IPS DF 19.7 (cell line): ENCODE data around the gene ERICH4.
"Not testable (repeated sequence)": the region's sequence is repeated elsewhere in the genome, so short reads cannot be mapped to it uniquely, and the experiment has no call there.

Experiments used
- DNase-seq: peaks from one replicate; pipeline ENCODE4 v3.0.0-alpha.2; 2013; ENCODE audit warnings: low read depth, low spot score

ERICH4 gene

DNA sequence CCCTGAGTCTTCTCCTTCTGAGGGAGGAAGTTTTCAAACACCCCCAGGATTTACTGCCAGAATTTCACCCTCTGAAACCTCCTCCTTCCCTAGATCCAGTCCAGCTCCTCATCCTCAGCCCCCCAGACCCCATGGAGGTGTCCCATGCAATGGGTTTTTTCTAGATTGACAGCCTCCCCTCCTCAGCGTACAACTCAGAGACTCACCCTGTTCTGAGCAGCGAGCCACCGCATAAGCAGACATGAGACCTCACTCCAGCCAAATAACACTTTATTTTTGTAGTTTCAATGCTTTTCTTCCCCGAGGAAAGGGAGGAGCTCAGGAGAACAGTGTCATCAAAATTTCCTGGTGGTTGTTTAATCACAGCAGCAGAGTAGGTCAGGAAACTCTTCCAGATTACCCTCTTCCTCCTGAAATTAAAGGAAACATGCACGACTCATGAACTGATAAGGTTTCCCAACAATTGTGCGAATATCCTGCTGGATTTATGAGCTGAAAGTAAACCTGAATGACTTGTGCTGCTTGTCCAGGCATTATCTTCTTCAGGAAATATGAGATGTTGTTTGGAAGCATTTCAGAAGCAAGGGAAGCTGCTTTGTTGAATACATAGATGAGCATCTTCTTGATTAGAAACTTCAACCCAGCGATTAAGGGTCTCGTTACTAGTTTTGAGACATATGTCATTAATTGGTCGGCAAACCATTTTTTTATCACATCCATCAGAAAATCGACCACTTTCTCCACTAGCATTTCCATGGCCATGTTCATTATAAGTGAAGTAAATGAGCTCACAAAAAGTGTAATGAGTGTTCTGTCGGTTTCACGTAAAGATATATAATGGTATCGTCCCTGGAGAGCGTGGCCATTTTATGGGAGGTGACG lies 36.2 kb downstream of the ERICH4 start:
- no peak for DNase-seq

DNA sequence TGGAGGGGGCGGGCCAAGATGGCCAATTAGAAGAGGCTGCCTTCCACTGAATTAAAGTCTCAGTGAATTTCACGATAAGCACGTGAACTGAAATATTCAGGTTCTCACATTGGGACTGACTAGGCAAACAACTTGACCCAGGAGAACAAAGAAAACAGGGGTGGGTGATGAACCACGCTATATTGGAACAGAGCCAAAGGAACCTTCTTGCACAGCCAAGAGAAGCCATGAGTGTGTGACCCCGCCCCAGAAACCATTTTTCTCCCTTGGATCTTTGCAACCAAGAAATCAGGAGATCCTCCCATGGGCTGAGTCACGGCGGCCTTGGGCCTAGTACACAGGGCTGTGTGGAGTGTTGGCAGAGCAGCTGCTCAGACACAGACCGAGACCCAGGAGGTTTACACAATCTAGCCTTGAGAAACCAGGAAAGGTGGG lies 36.8 kb downstream of the ERICH4 start:
- DNase-seq: no peak

DNA sequence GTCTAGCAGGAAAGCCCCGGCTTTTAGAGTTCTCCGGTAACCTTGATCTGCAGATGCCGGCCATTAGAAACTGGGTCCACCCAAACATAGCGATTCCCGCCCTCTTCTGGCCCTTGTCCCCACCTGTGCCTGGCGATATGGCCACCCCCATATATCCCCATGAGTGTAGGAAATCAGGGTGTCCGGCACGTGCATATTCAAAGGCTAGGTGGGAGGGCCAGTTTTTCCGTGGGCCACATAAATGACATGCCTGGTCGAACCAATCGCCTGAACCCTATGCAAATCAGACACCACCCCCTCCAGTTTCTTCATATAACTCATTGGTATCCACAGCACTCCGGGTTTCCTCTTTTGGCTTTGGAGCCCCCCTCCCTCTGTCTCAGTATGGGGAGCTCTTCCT lies 37.4 kb downstream of the ERICH4 start:
- no peak for DNase-seq

GRCh38 chr19:41484822-41485221 lies 41.9 kb downstream of the ERICH4 start:
- no peak for DNase-seq

DNA sequence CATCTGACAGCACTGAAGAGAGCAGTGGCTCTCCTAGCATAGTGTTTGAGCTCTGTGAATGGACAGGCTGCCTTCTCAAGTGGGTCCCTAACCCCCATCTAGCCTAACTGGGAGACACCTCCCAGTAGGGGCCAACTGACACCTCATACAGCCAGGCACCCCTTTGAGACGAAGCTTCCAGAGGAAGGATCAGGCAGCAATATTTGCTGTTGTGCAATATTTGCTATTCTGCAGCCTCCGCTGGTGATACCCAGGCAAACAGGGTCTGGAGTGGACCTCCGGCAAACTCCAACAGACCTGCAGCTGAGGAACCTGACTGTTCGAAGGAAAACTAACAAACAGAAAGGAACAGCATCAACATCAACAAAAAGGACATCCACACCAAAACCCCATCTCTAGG lies 44.0 kb downstream of the ERICH4 start:
- DNase-seq: not testable (repeated sequence)

- no peak for DNase-seq
These were observed 49.9 kb downstream of the ERICH4 start for GRCh38 chr19:41492843-41493242.
